GM12874 (cell line): ENCODE data around the gene MZB1.

Source experiments
- CTCF ChIP-seq: IDR thresholded peaks from 2 replicates; pipeline ENCODE4 v1.5.1; 2011; ENCODE audit warnings: low read depth, mild to moderate bottlenecking, control low read depth, low read length, moderate library complexity; ENCODE audit not compliant: insufficient read depth

Gene MZB1

DNA sequence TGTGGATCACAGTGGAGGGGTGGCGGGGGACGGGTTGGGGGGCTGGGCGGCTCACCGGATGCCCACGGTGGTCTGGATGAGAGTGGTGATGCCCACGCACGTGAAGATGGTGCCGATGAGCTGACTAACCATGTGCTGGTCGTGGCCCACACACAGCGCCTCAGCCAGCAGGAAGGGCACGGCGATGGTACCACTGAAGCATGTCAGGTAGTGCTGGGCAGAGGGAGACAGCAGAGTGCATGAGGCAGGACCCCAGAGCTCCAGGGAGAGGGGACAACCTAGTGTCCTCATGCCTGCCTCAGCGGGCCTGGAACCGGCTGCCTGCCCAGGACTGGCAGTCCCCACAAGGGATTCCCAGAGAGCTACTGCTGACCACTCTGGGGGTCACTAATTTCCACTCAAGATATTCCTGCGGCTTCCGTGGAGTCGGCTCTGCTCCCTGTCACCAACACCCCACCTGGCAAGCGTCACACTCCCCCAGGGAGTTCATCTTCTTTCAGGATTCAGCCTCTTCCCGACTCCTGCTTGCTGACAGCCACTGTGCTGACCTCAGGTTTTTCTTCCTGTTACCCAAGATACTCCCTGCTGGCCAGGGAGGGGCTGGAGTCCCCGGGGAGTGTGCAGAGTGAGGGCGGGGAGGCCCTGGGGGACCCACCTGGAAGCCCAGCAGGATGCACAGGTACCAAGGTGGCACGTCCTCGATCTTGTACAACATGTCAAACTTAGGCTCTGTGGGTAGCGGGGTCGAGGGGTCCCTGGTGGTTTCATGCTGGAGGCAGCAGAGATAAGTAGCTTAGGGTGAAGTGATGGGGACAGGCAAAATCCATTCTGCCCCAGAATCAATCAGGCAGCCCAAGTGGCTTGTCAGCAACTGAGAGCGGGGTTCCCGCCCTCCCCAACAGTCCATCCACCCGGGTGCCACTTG, 7.6 kb downstream of the MZB1 start:
- TF ChIP-seq CTCF, result no peak

GRCh38 chr5:139379626-139380449, 9.9 kb downstream of the MZB1 start:
- no peak for TF ChIP-seq CTCF

GRCh38 chr5:139378941-139379361, 10.8 kb downstream of the MZB1 start:
- TF ChIP-seq CTCF, result no peak

GRCh38 chr5:139378101-139378825, 11.4 kb downstream of the MZB1 start:
- TF ChIP-seq CTCF, result no peak

DNA sequence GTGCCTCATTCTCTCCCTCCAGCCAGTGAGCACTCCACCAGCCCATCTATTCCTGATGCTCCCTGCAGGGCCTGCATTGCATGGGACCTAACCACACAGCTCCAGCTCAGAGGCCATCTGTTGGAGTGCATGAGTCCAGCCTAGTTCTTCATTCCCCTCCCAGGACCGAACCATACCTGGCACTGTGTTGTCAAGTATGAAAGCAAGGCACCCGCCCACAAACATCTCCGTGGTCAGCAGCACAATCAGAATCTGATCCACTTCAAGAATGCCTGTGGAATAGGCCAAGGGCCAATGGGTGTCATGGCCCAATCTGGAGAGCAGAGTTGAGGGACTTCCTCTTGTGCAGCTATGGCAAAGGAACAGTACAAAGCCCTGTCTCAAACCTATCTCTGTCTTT, 12.5 kb downstream of the MZB1 start:
- no peak for TF ChIP-seq CTCF

DNA sequence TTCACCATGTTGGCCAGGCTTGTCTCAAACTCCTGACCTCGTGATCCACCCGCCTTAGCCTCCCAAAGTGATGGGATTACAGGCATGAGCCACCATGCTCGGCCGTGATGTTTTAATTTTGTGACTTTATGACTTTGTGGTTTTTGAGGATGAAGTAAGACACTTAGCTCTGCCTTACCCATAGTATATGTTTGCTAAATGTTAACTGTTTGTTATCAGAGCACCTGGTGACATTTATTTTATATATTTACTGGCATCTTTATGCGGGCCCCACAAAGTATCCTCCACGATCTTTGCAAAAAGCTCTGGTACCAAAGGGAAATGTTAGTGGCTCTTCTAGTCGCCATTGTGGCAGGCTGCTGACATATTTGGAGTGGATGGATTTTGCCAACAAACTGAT, 13.3 kb downstream of the MZB1 start:
- TF ChIP-seq CTCF, result no peak

DNA sequence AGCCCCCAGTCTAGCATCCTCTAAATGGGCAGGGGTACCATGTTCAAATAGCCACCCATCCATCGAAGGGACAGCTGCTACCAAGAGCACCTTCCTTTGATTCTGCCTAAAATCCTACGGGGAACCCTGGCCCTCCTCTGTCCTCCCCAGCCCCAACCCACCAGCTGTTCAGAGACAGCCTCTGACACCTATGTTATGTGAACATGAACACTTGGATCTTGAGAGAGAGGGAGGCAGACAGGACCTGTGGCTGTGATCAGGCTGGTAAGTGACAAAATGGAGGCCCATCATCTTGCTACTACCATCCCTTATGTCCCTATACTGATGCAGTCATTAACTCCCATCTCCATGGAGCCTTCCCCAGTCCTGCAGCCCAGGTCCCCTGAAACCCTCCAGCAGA, 14.8 kb downstream of the MZB1 start:
- TF ChIP-seq CTCF, result no peak
